Memory B cell (primary cell): ENCODE data around the gene LIFR.

Source experiments
- ATAC-seq: fragments of 150-1000 bp; cut with Tn5 transposase; 2 replicates; pipeline ENCODE4 v1.10.0; 2021; ENCODE audit warnings: low read depth, mild to moderate bottlenecking, moderate library complexity
- DNase-seq, 2 donors: peaks; one replicate each; pipeline ENCODE4 v3.0.0; 2022; ENCODE audit warnings: low spot score in 2 of 2
- H3K27ac Mint-ChIP-seq: one replicate; pipeline ENCODE4 v1.8.0; 2022; ENCODE audit warnings: mild to moderate bottlenecking, moderate library complexity, mixed read lengths
- H3K27me3 Mint-ChIP-seq: one replicate; pipeline ENCODE4 v1.8.0; 2022; ENCODE audit warnings: mixed read lengths
- H3K36me3 Mint-ChIP-seq: one replicate; pipeline ENCODE4 v1.8.0; 2022; ENCODE audit warnings: mild to moderate bottlenecking, mixed read lengths
- H3K4me1 Mint-ChIP-seq: one replicate; pipeline ENCODE4 v1.8.0; 2022; ENCODE audit warnings: mixed read lengths
- H3K4me3 Mint-ChIP-seq: one replicate; pipeline ENCODE4 v1.8.0; 2022; ENCODE audit warnings: mild to moderate bottlenecking, moderate library complexity, mixed read lengths
- H3K9me3 Mint-ChIP-seq: one replicate; pipeline ENCODE4 v1.8.0; 2022; ENCODE audit warnings: mixed read lengths

Gene LIFR

DNA sequence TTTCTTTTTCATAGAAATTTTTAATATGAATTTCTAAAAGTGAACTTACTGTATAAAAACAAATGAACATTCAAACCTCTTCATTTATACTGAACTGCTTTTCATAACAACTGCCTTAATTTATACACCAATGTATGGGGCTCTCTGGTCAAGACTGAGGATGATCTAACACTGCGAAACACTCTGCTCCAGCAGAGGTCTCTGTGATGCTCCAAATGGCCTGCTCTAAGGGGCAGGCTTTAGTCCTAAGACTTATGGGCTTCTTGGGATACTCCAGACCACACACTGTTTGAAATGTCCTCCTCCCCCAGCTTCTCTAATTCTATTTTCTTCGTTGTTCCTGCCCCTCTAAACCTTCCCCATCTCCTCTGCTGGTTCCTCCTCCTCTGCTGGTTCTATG is 58.5 kb downstream of the LIFR start:
- DNase-seq = no peak
- ATAC-seq = no peak
- Mint-ChIP-seq H3K4me1 (no peaks in the 10 kb centered on the region), H3K27ac (no peak overlapping the region), H3K27me3 (peaks cover 10% of the 10 kb centered on the region), H3K4me3 (no peak overlapping the region), H3K36me3 (no peaks in the 10 kb centered on the region), H3K9me3 (no peaks in the 10 kb centered on the region)

DNA sequence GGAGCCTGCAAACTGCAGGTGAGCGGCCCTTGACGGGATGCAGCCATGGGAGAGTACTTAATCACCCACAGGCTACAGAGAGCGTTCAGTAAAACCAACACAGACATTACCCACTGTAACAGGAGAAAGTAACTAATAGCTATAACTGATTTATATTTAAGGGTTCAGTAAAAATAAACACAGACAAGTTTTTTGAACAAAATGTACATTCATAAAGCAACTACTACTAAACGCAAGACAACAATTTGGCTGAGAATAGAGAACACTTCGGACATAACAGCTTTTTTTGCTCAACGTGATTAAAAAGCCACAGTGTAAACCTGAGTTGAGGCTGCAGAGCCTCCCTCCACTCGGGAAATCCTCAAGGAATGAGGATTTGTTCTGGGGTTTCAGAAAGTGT is 61.7 kb downstream of the LIFR start:
- no peaks in the 10 kb centered on the region for H3K4me1 Mint-ChIP-seq
- DNase-seq (no peak), ATAC-seq (no peak)
- no peak overlapping the region for H3K4me3 Mint-ChIP-seq
- no peaks in the 10 kb centered on the region for H3K36me3 Mint-ChIP-seq
- no peaks in the 10 kb centered on the region for H3K9me3 Mint-ChIP-seq
- peaks cover 14% of the 10 kb centered on the region for H3K27me3 Mint-ChIP-seq
- no peak overlapping the region for H3K27ac Mint-ChIP-seq

DNA sequence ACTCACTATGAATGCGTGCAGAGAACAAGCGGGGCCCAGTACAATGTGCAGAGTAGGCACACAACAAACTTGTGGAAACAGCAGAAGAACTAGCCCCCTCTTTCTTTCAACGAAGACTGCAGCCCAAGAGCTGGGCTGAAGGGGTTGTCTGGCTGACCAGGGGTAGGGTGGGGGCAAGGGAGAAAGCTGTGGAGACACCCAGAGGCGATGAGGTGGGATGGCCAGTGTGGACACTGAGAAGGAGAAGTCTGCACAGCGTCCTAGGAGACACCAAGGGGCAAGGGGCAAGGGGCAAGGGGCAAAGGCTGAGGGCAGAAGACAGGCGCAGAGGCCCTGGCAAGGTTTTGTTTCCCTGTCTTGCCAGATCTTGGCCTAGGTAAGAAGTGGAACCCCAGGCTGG is 62.3 kb downstream of the LIFR start:
- no peak overlapping the region for H3K27ac Mint-ChIP-seq
- no peak overlapping the region for H3K4me3 Mint-ChIP-seq

GRCh38 chr5:38483805-38484398 is 72.5 kb downstream of the LIFR start:
- no peaks in the 10 kb centered on the region for H3K36me3 Mint-ChIP-seq
- H3K4me1 Mint-ChIP-seq = no peaks in the 10 kb centered on the region
- ATAC-seq (no peak), DNase-seq (no peak)
- no peaks in the 10 kb centered on the region for H3K9me3 Mint-ChIP-seq
- no peak overlapping the region for H3K27ac Mint-ChIP-seq
- no peak overlapping the region for H3K4me3 Mint-ChIP-seq
- H3K27me3 Mint-ChIP-seq = peaks cover 20% of the 10 kb centered on the region

More for the DNA sequence above, 62.3 kb downstream of the LIFR start:
- ATAC-seq = no peak
- no peak for DNase-seq
- no peaks in the 10 kb centered on the region for H3K4me1 Mint-ChIP-seq
- H3K36me3 Mint-ChIP-seq = no peaks in the 10 kb centered on the region
- H3K9me3 Mint-ChIP-seq = no peaks in the 10 kb centered on the region
- H3K27me3 Mint-ChIP-seq = peaks cover 13% of the 10 kb centered on the region

- Mint-ChIP-seq H3K27me3 (peaks cover 9% of the 10 kb centered on the region), H3K9me3 (no peaks in the 10 kb centered on the region), H3K27ac (no peak overlapping the region), H3K4me3 (no peak overlapping the region), H3K36me3 (no peaks in the 10 kb centered on the region), H3K4me1 (no peaks in the 10 kb centered on the region)
- no peak for DNase-seq
- ATAC-seq = no peak
Measured at GRCh38 chr5:38479315-38479904, 77.0 kb downstream of the LIFR start.

- ATAC-seq (no peak), DNase-seq (no peak)
- H3K9me3 Mint-ChIP-seq = no peaks in the 10 kb centered on the region
- H3K4me1 Mint-ChIP-seq = no peaks in the 10 kb centered on the region
- H3K36me3 Mint-ChIP-seq = no peaks in the 10 kb centered on the region
- H3K27ac Mint-ChIP-seq = no peak overlapping the region
- peaks cover 6% of the 10 kb centered on the region for H3K27me3 Mint-ChIP-seq
- H3K4me3 Mint-ChIP-seq = no peak overlapping the region
Measured at GRCh38 chr5:38478878-38479277, 77.6 kb downstream of the LIFR start.

DNA sequence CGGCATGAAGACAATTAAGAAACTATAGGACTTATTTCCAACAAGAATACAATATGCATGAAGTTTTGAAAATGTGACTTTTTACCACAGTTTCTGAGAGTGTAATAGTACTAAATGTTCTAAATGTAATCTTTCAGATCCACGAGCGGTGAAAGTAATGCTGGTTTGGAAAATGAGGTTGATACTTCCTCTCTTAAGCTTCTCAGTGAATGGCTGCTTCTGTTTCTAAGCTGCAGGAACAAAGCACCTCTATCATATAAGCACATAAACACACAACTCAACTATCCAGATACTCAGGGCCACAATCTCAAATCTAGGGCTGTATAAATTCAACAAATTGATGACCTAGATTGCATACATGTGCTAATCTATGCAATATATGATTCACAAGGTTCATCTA is 78.3 kb downstream of the LIFR start:
- H3K27ac Mint-ChIP-seq = no peak overlapping the region
- no peak overlapping the region for H3K4me3 Mint-ChIP-seq
- peaks cover 7% of the 10 kb centered on the region for H3K27me3 Mint-ChIP-seq
- no peaks in the 10 kb centered on the region for H3K4me1 Mint-ChIP-seq
- ATAC-seq (no peak), DNase-seq (no peak)
- no peaks in the 10 kb centered on the region for H3K9me3 Mint-ChIP-seq
- no peaks in the 10 kb centered on the region for H3K36me3 Mint-ChIP-seq

- DNase-seq (no peak), ATAC-seq (no peak)
- Mint-ChIP-seq H3K27ac (no peak overlapping the region), H3K36me3 (no peaks in the 10 kb centered on the region), H3K27me3 (peaks cover 11% of the 10 kb centered on the region), H3K4me3 (no peak overlapping the region), H3K4me1 (no peaks in the 10 kb centered on the region), H3K9me3 (no peaks in the 10 kb centered on the region)
Measured at GRCh38 chr5:38473008-38473407, 83.4 kb downstream of the LIFR start.

DNA sequence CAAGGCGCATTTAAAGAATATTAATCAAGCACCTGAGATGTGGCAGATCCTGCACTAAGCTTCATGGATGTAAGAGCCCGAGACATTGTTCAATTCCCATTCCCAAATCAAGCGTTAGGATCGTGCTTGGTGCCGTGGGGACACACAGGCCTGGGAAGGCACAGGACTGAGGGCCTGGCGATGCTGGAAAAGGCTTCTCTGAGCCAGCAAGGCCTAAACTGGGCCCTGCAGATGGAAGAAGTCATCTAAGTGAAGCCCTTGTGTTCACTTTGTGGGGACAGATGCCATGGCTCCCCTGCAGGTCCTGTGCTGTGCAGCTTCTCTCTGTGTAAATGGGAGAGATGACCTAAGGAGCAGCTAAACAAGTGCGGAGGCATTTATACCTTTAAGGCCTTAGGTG is 83.9 kb downstream of the LIFR start:
- no peak overlapping the region for H3K4me3 Mint-ChIP-seq
- H3K27me3 Mint-ChIP-seq = peaks cover 14% of the 10 kb centered on the region
- H3K4me1 Mint-ChIP-seq = no peaks in the 10 kb centered on the region
- DNase-seq = no peak
- H3K36me3 Mint-ChIP-seq = no peaks in the 10 kb centered on the region
- no peak overlapping the region for H3K27ac Mint-ChIP-seq
- ATAC-seq = no peak
- H3K9me3 Mint-ChIP-seq = no peaks in the 10 kb centered on the region

- no peaks in the 10 kb centered on the region for H3K4me1 Mint-ChIP-seq
- peaks cover 12% of the 10 kb centered on the region for H3K27me3 Mint-ChIP-seq
- no peak for DNase-seq
- no peaks in the 10 kb centered on the region for H3K9me3 Mint-ChIP-seq
- H3K4me3 Mint-ChIP-seq = no peak overlapping the region
- no peak for ATAC-seq
- H3K27ac Mint-ChIP-seq = no peak overlapping the region
- H3K36me3 Mint-ChIP-seq = no peaks in the 10 kb centered on the region
Measured at GRCh38 chr5:38471709-38472108, 84.7 kb downstream of the LIFR start.

DNA sequence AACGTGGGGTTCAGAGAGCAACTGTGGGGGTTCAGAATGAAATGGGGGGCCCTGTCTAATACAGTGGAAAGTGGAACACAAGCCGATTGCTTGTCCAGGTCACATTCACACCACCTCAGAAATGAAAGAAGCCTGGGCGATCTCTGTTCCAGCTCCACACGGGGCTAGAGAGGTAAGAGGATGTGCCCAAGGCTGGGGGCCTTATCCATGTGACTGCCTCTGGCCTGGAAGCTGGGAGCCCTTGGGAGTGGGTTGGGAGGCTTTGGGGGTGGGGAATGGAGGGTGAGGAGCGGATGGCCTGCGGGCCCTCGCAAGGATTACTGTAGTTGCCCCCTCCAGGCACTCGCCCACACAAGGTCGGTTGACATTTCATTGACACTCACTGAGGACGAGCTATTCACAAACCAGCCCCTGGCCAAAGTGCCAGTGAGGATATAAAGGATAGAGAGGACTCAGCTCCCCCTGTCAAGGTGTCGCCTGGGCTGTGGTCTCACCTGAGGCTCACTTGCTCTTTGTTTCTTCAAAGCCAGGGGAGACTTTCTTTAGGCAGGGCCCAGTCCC is 86.7 kb downstream of the LIFR start:
- Mint-ChIP-seq H3K27me3 (peaks cover 15% of the 10 kb centered on the region), H3K4me1 (no peaks in the 10 kb centered on the region), H3K27ac (no peak overlapping the region), H3K9me3 (no peaks in the 10 kb centered on the region), H3K4me3 (no peak overlapping the region), H3K36me3 (no peaks in the 10 kb centered on the region)
- no peak for ATAC-seq
- no peak for DNase-seq

DNA sequence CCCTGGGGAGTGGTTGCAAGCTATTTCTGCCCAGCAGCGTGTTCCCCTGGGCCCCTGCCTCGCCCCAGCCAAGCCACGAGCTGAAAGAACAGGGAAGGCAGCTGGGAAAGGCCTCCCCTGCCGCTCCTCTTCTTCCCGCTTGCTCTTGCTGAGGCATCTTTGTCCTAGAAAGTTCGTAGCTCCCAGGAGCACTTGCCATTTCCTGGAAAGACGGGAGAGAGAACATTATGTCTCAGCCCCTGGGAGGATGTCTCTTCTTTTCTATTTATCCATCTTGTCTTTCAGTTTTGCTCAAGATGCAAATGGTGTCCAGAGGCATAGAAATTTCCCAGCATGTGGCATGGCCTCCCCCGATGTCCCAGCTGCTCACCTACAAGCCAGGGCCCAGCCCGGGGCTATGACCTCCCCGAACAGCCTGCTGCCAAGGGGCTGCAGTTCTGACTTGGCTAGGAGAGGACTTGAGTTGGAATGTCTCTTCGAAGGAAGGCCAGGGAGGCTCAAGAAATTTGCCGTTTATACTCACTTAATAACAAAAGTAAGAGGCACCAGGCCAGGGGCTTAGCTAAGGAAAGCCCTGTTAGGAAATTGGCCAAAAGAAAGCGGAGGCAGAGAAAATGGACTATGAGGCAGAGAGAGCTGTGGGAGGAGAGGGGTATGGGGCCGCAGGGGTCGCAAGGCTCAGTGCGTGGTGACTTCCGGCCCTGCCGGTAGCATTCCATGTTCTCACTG is 87.3 kb downstream of the LIFR start:
- H3K27ac Mint-ChIP-seq = no peak overlapping the region
- H3K4me1 Mint-ChIP-seq = no peaks in the 10 kb centered on the region
- H3K27me3 Mint-ChIP-seq = peaks cover 12% of the 10 kb centered on the region
- DNase-seq (no peak), ATAC-seq (no peak)
- H3K4me3 Mint-ChIP-seq = no peak overlapping the region
- no peaks in the 10 kb centered on the region for H3K9me3 Mint-ChIP-seq
- no peaks in the 10 kb centered on the region for H3K36me3 Mint-ChIP-seq

GRCh38 chr5:38468202-38468673 is 88.2 kb downstream of the LIFR start:
- DNase-seq = no peak

DNA sequence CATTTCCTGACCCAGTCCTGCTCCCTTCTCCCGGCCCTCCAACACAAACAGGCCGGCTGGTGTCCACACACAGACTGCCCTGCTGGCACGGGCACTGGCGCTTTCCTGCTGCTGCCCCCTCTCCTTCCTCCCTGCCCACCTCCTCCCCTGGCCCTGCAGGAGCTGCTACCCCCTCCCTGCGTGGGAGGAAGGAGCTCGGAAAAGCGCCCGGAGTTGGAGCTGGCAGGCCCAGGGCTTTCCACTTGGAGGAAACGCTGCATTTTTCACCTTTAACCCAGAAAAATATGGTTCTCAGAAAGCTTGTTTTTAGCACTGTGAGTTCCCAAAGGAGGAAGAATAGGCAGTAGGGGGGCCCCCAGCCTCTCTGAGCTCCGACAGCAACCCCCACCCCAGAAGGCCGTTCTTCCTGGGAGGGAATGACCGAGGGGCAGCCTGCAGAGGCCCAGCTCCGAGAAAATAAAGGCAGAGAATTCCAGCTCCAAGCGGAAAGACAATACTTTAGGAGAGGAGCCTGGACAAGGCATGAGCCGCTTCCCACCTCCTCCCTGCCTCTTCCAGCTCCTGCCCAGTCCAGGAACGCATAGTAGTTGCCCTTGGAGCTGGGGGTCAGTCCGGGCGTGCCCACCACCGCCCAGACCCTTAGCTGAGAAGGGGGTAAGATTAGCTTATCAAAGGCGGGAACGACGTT is 88.9 kb downstream of the LIFR start:
- no peak for DNase-seq
- Mint-ChIP-seq H3K36me3 (no peaks in the 10 kb centered on the region), H3K27ac (no peak overlapping the region), H3K4me1 (no peaks in the 10 kb centered on the region), H3K9me3 (no peaks in the 10 kb centered on the region), H3K4me3 (no peak overlapping the region), H3K27me3 (peaks cover 12% of the 10 kb centered on the region)
- ATAC-seq = no peak

More at GRCh38 chr5:38468202-38468673, 88.2 kb downstream of the LIFR start:
- Mint-ChIP-seq H3K27me3 (peaks cover 12% of the 10 kb centered on the region), H3K36me3 (no peaks in the 10 kb centered on the region), H3K4me1 (no peaks in the 10 kb centered on the region), H3K9me3 (no peaks in the 10 kb centered on the region), H3K27ac (no peak overlapping the region), H3K4me3 (no peak overlapping the region)
- no peak for ATAC-seq
